PC-3 (cell line): ENCODE data around the gene PLRG1. TPM values are rescaled to one million over a fixed set of nuclear protein-coding genes. Genes with fewer than 3 reads are reported as not detected.

Experiments used
- ATAC-seq: fragments of 200-7000 bp; cut with Tn5 transposase; 2 replicates; pipeline ENCODE4 v1.9.1; 2020; ENCODE audit warnings: mild to moderate bottlenecking, moderate library complexity
- BruUV-seq: library from RNA; stranded (reverse); fragments of 400-500 nt; replicated peaks from 2 replicates; lab custom pipeline; 2021; lab: Mats Ljungman, UMichigan
- CTCF ChIA-PET: fragments of 300-600 bp; sonication (Branson Sonifier 250); formaldehyde crosslinking; loops from one replicate; lab custom pipeline; 2022; ENCODE audit warnings: antibody characterized with exemption; lab: Charles Lee
- POLR2A ChIA-PET: fragments of 300-600 bp; sonication (Branson Sonifier 250); formaldehyde crosslinking; loops from one replicate; lab custom pipeline; 2022; ENCODE audit warnings: antibody characterized with exemption; ENCODE audit not compliant: unreplicated experiment; lab: Charles Lee
- DNase-seq: peaks from one replicate; pipeline ENCODE4 v3.0.0-alpha.2; 2015
- H2AFZ ChIP-seq: fragments of 300-600 bp; sonication (generic); 2 replicates; pipeline ENCODE4 v1.6.0; 2016; ENCODE audit warnings: antibody characterized with exemption, low read length
- H3F3A ChIP-seq: fragments of 300-600 bp; sonication (generic); one replicate; pipeline ENCODE4 v1.6.0; 2017; ENCODE audit warnings: antibody characterized with exemption, low read length, control low read depth, mild to moderate bottlenecking; ENCODE audit not compliant: unreplicated experiment
- H3K27ac ChIP-seq: fragments of 300-600 bp; sonication (generic); 2 replicates; pipeline ENCODE4 v1.5.1; 2016; ENCODE audit warnings: mild to moderate bottlenecking, low read length
- H3K27me3 ChIP-seq: fragments of 300-600 bp; sonication (generic); 2 replicates; pipeline ENCODE4 v1.6.1; 2016; ENCODE audit warnings: low read length, mixed read lengths
- H3K36me3 ChIP-seq: fragments of 300-600 bp; sonication (generic); 2 replicates; pipeline ENCODE4 v1.6.1; 2016; ENCODE audit warnings: low read depth, mixed run types, low read length, mixed read lengths
- H3K4me1 ChIP-seq: fragments of 300-600 bp; sonication (generic); 2 replicates; pipeline ENCODE4 v1.5.1; 2016; ENCODE audit warnings: low read length; ENCODE audit not compliant: insufficient read depth
- H3K4me2 ChIP-seq: fragments of 300-600 bp; sonication (generic); 2 replicates; pipeline ENCODE4 v1.6.0; 2016; ENCODE audit warnings: low read length
- H3K4me3 ChIP-seq: fragments of 300-600 bp; sonication (generic); 2 replicates; pipeline ENCODE4 v1.5.1; 2016; ENCODE audit warnings: mild to moderate bottlenecking, low read length, mixed read lengths
- H3K79me2 ChIP-seq: fragments of 300-600 bp; sonication (generic); 2 replicates; pipeline ENCODE4 v1.6.1; 2017; ENCODE audit warnings: low read length, mixed read lengths
- H3K9ac ChIP-seq: fragments of 300-600 bp; sonication (generic); 2 replicates; pipeline ENCODE4 v1.6.0; 2016; ENCODE audit warnings: mild to moderate bottlenecking, low read length
- H3K9me2 ChIP-seq: fragments of 300-600 bp; sonication (generic); replicated peaks from 2 replicates; pipeline ENCODE4 v1.6.1; 2016; ENCODE audit warnings: mixed run types, low read length, mixed read lengths
- H3K9me3 ChIP-seq: fragments of 300-600 bp; sonication (generic); 2 replicates; pipeline ENCODE4 v1.6.1; 2016; ENCODE audit warnings: low read length, mixed read lengths
- H4K20me1 ChIP-seq: fragments of 300-600 bp; sonication (generic); 2 replicates; pipeline ENCODE4 v1.6.1; 2016; ENCODE audit warnings: low read length, mixed read lengths
- CTCF ChIP-seq: fragments of 300-600 bp; sonication (generic); conservative IDR thresholded peaks from 2 replicates; pipeline ENCODE4 v1.5.1; 2017; ENCODE audit warnings: antibody characterized with exemption, low read depth, mild to moderate bottlenecking, low read length
- EZH2 ChIP-seq: fragments of 300-600 bp; sonication (generic); IDR thresholded peaks from one replicate; pipeline ENCODE4 v1.6.1; 2017; ENCODE audit warnings: antibody characterized with exemption, mild to moderate bottlenecking, low read length; ENCODE audit not compliant: unreplicated experiment
- EZH2phosphoT487 ChIP-seq: fragments of 300-600 bp; sonication (generic); IDR thresholded peaks from 2 replicates; pipeline ENCODE4 v1.6.1; 2018; ENCODE audit warnings: mild to moderate bottlenecking, antibody characterized with exemption, low read length, borderline replicate concordance
- intact Hi-C: fragments of 100-400 bp; cut with micrococcal nuclease; formaldehyde crosslinking; loops from 2 replicates; pipeline ENCODE4 v1.9.0; 2023
- total RNA-seq: library from RNA; depleted of rRNA; stranded (reverse); fragments of >200 nt; gene quantifications from 2 replicates; pipeline ENCODE4 v1.2.3, GENCODE V29; 2014

PLRG1 gene
- total RNA-seq, 1 experiment from 2014 or later, result 51.7 TPM

GRCh38 chr4:154574311-154574710 is 24.1 kb upstream of the PLRG1 start:
- no peak overlapping the region for H3K4me2 ChIP-seq
- H3K4me3 ChIP-seq, result no peak overlapping the region
- no TSS peak for BruUV-seq
- intact Hi-C loops, result no loop called here
- H3F3A ChIP-seq, result no peaks in the 10 kb centered on the region
- no peaks in the 10 kb centered on the region for H3K9me3 ChIP-seq
- no peak overlapping the region for H2AFZ ChIP-seq
- CTCF ChIA-PET, result no interaction called here
- POLR2A ChIA-PET, result no interaction called here
- H3K79me2 ChIP-seq, result no peaks in the 10 kb centered on the region
- no peaks in the 10 kb centered on the region for H3K27me3 ChIP-seq
- no peaks in the 10 kb centered on the region for H4K20me1 ChIP-seq
- TF ChIP-seq EZH2 (no peak), EZH2phosphoT487 (no peak), CTCF (no peak)
- DNase-seq, result no peak
- no peak overlapping the region for H3K9ac ChIP-seq
- no peak for ATAC-seq
- H3K27ac ChIP-seq, result no peak overlapping the region
- no peaks in the 10 kb centered on the region for H3K36me3 ChIP-seq
- H3K9me2 ChIP-seq, result no peaks in the 10 kb centered on the region
- H3K4me1 ChIP-seq, result peaks cover 8% of the 10 kb centered on the region

DNA sequence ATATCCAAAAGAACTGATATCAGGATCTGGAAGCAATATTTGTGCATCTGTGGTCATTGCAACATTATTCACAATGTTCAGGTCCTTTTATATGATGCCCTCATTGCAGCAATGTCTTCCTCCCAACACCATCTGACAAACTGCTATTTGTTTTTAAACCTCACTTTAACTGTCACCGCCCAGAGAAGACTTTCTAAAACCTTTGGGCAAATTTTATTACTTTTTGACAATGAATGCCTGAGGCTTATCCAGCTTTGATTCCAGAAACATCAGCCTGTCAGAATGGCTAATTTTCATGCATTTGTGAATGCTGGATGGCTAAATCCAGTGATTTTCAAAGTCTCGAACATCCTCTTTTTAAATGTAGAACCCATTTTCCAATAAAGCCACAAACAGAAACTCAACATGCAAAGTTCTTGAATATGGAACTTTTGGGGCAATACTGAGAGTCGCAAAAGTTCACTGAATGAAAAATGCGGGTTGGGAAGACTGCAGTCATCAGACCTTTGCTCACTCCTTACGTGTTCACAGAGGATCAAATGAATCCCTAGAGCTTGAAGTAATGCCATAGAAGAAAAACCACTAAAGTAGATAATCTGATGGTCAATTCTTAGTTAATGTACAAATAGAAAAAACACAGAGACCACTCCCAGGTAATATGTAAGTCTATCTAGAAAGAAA is 23.1 kb upstream of the PLRG1 start:
- ATAC-seq (no peak), DNase-seq (no peak)
- H3K9me2 ChIP-seq, result no peaks in the 10 kb centered on the region
- no peak overlapping the region for H3K4me3 ChIP-seq
- peaks cover 17% of the 10 kb centered on the region for H3K4me1 ChIP-seq
- no peak overlapping the region for H2AFZ ChIP-seq
- no peaks in the 10 kb centered on the region for H3K36me3 ChIP-seq
- no peaks in the 10 kb centered on the region for H3F3A ChIP-seq
- no peak for TF ChIP-seq EZH2phosphoT487
- no peak for TF ChIP-seq EZH2
- TF ChIP-seq CTCF, result no peak
- no peaks in the 10 kb centered on the region for H3K9me3 ChIP-seq
- intact Hi-C loops, result no loop called here
- no peak overlapping the region for H3K9ac ChIP-seq
- H4K20me1 ChIP-seq, result no peaks in the 10 kb centered on the region
- no peak overlapping the region for H3K27ac ChIP-seq
- CTCF ChIA-PET, result no interaction called here
- no peak overlapping the region for H3K4me2 ChIP-seq
- H3K79me2 ChIP-seq, result no peaks in the 10 kb centered on the region
- POLR2A ChIA-PET, result no interaction called here
- no peaks in the 10 kb centered on the region for H3K27me3 ChIP-seq
- no TSS peak for BruUV-seq

DNA sequence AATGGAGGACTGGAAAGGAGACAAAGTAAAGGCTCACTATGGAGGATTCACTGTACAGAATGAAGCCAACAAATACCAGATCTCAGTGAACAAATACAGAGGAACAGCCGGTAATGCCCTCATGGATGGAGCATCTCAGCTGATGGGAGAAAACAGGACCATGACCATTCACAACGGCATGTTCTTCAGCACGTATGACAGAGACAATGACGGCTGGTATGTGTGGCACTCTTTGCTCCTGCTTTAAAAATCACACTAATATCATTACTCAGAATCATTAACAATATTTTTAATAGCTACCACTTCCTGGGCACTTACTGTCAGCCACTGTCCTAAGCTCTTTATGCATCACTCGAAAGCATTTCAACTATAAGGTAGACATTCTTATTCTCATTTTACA is 19.4 kb upstream of the PLRG1 start:
- Histone ChIP-seq H3K4me2 (0 out of 2 replicates have a peak overlapping the region, but pooled peaks have one; percentile 49), H3K27ac (peak overlapping the region; percentile 47), H3K36me3 (no peaks in the 10 kb centered on the region), H3K9me3 (no peaks in the 10 kb centered on the region), H3K79me2 (no peaks in the 10 kb centered on the region), H3K4me3 (no peak overlapping the region), H2AFZ (no peak overlapping the region), H3K4me1 (peaks cover 52% of the 10 kb centered on the region), H3K27me3 (no peaks in the 10 kb centered on the region), H4K20me1 (no peaks in the 10 kb centered on the region), H3F3A (no peaks in the 10 kb centered on the region), H3K9me2 (no peaks in the 10 kb centered on the region), H3K9ac (no peak overlapping the region)
- no TSS peak for BruUV-seq
- no peak for ATAC-seq
- POLR2A ChIA-PET, result no interaction called here
- intact Hi-C loops, result no loop called here
- TF ChIP-seq EZH2phosphoT487, result no peak
- no peak for TF ChIP-seq EZH2
- no peak for TF ChIP-seq CTCF
- no peak for DNase-seq
- CTCF ChIA-PET, result interaction anchor here (0.6 kb wide), 1 partner anchor 49 kb away, joined by 3 read pairs; no protein-coding TSS in a partner anchor
